ENCODE results near the gene SLC44A1.

The SLC44A1 gene

DNA sequence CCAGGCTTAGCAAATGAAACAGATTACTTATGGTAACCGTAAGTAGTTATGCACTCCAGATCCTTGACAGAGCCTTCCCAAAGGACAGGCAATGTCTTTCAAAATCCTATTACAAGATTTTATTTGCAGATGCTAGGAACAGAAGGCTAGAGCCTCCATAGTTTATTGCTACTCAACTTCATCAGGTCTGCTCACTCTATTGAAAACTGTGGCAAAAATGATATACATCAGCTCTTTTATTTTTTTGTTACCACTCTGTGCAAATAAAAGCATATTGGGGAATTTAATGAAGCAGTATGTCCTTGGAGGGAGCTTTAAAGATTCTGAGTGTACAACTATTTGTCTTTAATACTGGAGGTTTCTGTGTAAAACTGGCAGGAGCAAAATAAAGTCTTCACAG is 46.5 kb downstream of the SLC44A1 start:
- TF ChIP-seq, protein P1, sequence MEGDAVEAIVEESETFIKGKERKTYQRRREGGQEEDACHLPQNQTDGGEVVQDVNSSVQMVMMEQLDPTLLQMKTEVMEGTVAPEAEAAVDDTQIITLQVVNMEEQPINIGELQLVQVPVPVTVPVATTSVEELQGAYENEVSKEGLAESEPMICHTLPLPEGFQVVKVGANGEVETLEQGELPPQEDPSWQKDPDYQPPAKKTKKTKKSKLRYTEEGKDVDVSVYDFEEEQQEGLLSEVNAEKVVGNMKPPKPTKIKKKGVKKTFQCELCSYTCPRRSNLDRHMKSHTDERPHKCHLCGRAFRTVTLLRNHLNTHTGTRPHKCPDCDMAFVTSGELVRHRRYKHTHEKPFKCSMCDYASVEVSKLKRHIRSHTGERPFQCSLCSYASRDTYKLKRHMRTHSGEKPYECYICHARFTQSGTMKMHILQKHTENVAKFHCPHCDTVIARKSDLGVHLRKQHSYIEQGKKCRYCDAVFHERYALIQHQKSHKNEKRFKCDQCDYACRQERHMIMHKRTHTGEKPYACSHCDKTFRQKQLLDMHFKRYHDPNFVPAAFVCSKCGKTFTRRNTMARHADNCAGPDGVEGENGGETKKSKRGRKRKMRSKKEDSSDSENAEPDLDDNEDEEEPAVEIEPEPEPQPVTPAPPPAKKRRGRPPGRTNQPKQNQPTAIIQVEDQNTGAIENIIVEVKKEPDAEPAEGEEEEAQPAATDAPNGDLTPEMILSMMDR (IDR thresholded peaks at IDR 0.05; ENCODE audit: low read depth, low read length): no peak
- H3K4me3 ChIP-seq (ENCODE audit: low read depth, low read length): no peak overlapping the region

DNA sequence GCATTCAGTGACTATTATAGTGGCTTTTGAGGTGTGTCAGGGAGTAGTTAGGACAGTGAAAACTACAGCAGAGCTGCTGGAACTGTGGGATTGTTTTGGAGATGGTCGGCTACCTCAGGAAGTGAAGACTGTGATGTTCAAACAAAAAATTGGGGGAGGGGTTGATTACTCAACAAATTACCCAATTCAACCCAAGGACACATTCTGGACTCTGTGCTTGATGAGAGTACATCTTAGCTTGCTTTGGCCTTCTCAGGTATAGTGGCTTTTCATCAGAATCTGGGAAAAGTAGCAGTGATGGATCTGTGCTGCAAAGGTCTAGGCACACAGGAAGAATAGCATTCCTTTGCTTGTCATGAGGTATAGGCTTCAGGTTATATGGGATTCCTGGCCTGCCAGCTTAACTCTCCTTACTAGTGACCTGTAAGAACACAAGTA is 47.0 kb downstream of the SLC44A1 start:
- TF ChIP-seq, protein P1 (IDR thresholded peaks at IDR 0.05; ENCODE audit: low read depth, low read length): no peak
- no peak overlapping the region for H3K4me3 ChIP-seq (ENCODE audit: low read depth, low read length)

DNA sequence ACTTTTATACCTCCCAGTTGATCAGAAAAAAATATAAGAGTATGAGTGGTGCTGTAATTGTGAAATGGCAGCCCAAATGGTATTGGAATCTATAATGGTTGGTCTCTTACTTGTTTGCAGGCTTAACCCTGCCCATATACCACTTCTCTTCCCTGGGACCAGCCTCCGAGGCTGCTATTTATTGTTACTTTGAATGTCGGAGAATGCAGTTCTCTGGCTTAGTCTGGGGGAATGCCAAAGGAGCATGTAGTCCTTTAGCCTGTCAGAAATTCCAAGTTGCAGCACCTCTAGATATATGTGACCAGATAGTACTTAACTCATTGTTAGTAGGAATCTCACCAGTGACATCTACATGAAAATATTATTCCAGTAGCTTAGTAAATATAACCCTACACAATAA is 47.5 kb downstream of the SLC44A1 start:
- TF ChIP-seq, protein P1 (IDR thresholded peaks at IDR 0.05; ENCODE audit: low read depth, low read length): no peak
- no peak overlapping the region for H3K4me3 ChIP-seq (ENCODE audit: low read depth, low read length)

DNA sequence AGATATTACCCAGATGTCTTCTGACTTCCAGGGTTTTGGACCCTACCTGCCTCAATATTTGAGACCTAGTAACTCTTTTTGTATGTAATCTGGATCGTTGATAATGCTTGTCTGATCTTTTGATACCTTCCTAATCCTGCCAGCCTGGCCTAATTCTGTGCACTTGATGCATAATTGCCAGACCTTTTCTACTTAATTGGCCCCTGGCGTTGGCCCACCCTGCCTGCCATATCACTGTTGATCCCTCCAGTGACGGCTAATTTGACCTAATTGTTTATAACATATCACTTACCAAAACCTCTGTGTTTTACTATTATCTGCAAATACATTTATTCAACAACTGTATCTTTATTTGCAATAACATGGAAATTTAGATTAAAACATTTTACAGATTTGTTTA is 49.0 kb downstream of the SLC44A1 start:
- TF ChIP-seq, protein P1 (IDR thresholded peaks at IDR 0.05; ENCODE audit: low read depth, low read length): no peak
- no peak overlapping the region for H3K4me3 ChIP-seq (ENCODE audit: low read depth, low read length)

DNA sequence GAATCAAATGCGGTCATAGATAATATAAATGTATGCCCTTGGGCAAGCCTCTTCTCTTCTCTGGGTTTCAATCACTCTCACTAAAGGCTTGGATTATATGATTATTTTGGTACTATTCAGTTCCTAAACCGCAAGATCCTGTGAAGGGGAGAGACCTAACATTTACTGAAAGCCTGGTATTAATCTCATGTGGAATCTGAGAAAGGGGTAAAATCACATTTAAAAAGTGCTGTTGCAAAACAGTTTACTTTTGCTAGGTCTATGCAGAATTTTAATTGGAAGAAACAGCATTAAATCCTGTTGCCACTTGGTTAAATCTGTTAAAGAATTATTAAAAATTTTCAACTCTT is 50.7 kb downstream of the SLC44A1 start:
- TF ChIP-seq, protein P1 (IDR thresholded peaks at IDR 0.05; ENCODE audit: low read depth, low read length): no peak
- no peak overlapping the region for H3K4me3 ChIP-seq (ENCODE audit: low read depth, low read length)

DNA sequence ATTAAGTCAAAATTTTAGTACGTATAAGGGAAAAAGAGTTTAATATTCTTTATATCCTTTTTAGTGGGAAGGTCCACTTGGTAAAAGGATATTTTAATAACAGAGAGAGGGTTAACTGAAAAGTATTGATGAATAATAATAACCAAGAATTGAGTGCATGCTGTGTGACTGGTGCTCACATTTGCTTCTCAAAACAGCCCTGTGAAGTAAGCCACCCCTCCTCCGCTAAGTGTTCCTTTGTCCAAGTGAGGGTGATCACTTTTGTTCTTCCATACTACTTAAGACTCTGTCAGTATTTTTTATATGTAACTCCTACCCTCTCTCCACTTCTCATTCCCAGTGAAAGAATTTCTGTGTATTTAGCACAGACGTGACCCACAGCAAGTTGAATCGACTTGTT is 51.5 kb downstream of the SLC44A1 start:
- TF ChIP-seq, protein P1 (IDR thresholded peaks at IDR 0.05; ENCODE audit: low read depth, low read length): no peak
- H3K4me3 ChIP-seq (ENCODE audit: low read depth, low read length): no peak overlapping the region

DNA sequence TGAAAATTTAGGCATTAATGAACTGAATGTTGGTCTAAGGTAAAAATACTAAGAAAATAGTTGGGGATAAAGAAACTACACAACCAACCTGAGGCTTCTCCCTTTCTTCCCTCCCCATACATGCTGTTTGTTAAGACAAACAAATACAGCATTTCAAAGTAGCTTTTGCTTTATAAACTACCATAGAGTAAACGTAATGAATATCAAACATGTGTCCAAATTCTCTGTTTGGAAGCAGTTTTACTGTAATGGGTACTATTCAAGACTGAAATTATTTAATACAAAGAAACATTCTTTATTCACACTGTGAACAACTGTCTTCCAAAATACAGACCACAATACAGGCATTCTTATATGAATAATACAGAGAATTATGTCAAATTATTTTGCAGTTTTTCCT is 52.0 kb downstream of the SLC44A1 start:
- H3K4me3 ChIP-seq (ENCODE audit: low read depth, low read length): no peak overlapping the region

More for the DNA sequence above, 52.0 kb downstream of the SLC44A1 start:
- TF ChIP-seq, protein P1 (IDR thresholded peaks at IDR 0.05; ENCODE audit: low read depth, low read length): no peak
